GM23248 (cell line): Measurements from ENCODE around the gene CDH4. TPM values are rescaled to one million over a fixed set of nuclear protein-coding genes. Genes with fewer than 3 reads are reported as not detected.

Source experiments
- DNase-seq: peaks from one replicate; pipeline ENCODE4 v3.0.0-alpha.2; 2015
- H2AFZ ChIP-seq: fragments of 200-600 bp; sonication (generic); 2 replicates; pipeline ENCODE4 v1.6.1; 2016; ENCODE audit warnings: antibody characterized with exemption
- H3F3A ChIP-seq: fragments of 200-600 bp; sonication (generic); 2 replicates; pipeline ENCODE4 v1.6.1; 2016; ENCODE audit warnings: mild to moderate bottlenecking, antibody characterized with exemption, mixed run types; ENCODE audit not compliant: insufficient read depth
- H3K27ac ChIP-seq: fragments of 200-600 bp; sonication (generic); 2 replicates; pipeline ENCODE4 v1.5.1; 2016; ENCODE audit warnings: mild to moderate bottlenecking
- H3K27me3 ChIP-seq: fragments of 200-600 bp; sonication (generic); replicated peaks from 2 replicates; pipeline ENCODE4 v1.6.1; 2016; ENCODE audit warnings: mild to moderate bottlenecking; ENCODE audit not compliant: insufficient read depth
- H3K36me3 ChIP-seq: fragments of 200-600 bp; sonication (generic); 2 replicates; pipeline ENCODE4 v1.6.1; 2016; ENCODE audit warnings: low read depth, mild to moderate bottlenecking
- H3K4me1 ChIP-seq: fragments of 200-600 bp; sonication (generic); 2 replicates; pipeline ENCODE4 v1.6.1; 2016; ENCODE audit warnings: mild to moderate bottlenecking; ENCODE audit not compliant: insufficient read depth
- H3K4me2 ChIP-seq: fragments of 200-600 bp; sonication (generic); one replicate; pipeline ENCODE4 v1.6.1; 2016; ENCODE audit warnings: mild to moderate bottlenecking; ENCODE audit not compliant: unreplicated experiment
- H3K4me3 ChIP-seq: fragments of 200-600 bp; sonication (generic); 2 replicates; pipeline ENCODE4 v1.5.1; 2016; ENCODE audit warnings: mild to moderate bottlenecking
- H3K79me2 ChIP-seq: fragments of 200-600 bp; sonication (generic); 2 replicates; pipeline ENCODE4 v1.6.1; 2016; ENCODE audit warnings: mild to moderate bottlenecking; ENCODE audit not compliant: insufficient read depth
- H3K9ac ChIP-seq: fragments of 200-600 bp; sonication (generic); 2 replicates; pipeline ENCODE4 v1.6.1; 2016; ENCODE audit warnings: mild to moderate bottlenecking
- H3K9me2 ChIP-seq: fragments of 200-600 bp; sonication (generic); 2 replicates; pipeline ENCODE4 v1.6.1; 2016; ENCODE audit warnings: mixed run types, mild to moderate bottlenecking, moderate library complexity; ENCODE audit not compliant: insufficient read depth
- H3K9me3 ChIP-seq: fragments of 200-600 bp; sonication (generic); one replicate; pipeline ENCODE4 v1.6.1; 2017; ENCODE audit warnings: low read depth
- H4K20me1 ChIP-seq: fragments of 200-600 bp; sonication (generic); 2 replicates; pipeline ENCODE4 v1.6.0; 2016; ENCODE audit not compliant: insufficient read depth
- EZH2 ChIP-seq: fragments of 200-600 bp; sonication (generic); IDR thresholded peaks from 2 replicates; pipeline ENCODE4 v1.6.1; 2018; ENCODE audit warnings: antibody characterized with exemption, mild to moderate bottlenecking; ENCODE audit not compliant: insufficient read depth, poor library complexity, severe bottlenecking
- EZH2phosphoT487 ChIP-seq: fragments of 200-600 bp; sonication (generic); IDR thresholded peaks from 2 replicates; pipeline ENCODE4 v1.6.1; 2018; ENCODE audit warnings: antibody characterized with exemption, moderate library complexity, mild to moderate bottlenecking, low read depth; ENCODE audit not compliant: insufficient read depth
- WGBS, 2 experiments: methylation state at CpG; one replicate each; pipeline ENCODE4 v1.1.6; 2015 to 2017; ENCODE audit warnings: low lambda C conversion rate in 2 of 2, low coverage in 1 of 2; ENCODE audit errors: missing lambda C conversion rate in 2 of 2; 5-methylcytosine and 5-hydroxymethylcytosine counted together
- in situ Hi-C: fragments of 300-500 bp; cut with MboI; formaldehyde crosslinking; loops from 2 replicates; pipeline ENCODE4 v1.15.0; 2020
- polyA plus RNA-seq: library from polyadenylated mRNA; unstranded; fragments of >200 nt; fragmentation: Nextera tagmentation; extraction: Ambion mirVana; gene quantifications from 2 replicates; pipeline ENCODE4 v1.2.1, GENCODE V29; 2016
- total RNA-seq: library from RNA; depleted of rRNA; stranded (reverse); fragments of >200 nt; shearing (Covaris generic); gene quantifications from 2 replicates; pipeline ENCODE4 v1.2.3, GENCODE V29; 2014

Gene CDH4
- total and polyA plus RNA-seq, 2 experiments from 2014 or later = 1.1 to 3.9 TPM

GRCh38 chr20:61919239-61919638 is 667.2 kb downstream of the CDH4 start:
- 40 to 42% methylated on average over 6 of the region's 6 CpGs for WGBS, 2 experiments
- H3K36me3 ChIP-seq = no peaks in the 10 kb centered on the region
- H3K4me2 ChIP-seq = no peak overlapping the region
- no peak for DNase-seq
- H3K4me3 ChIP-seq = no peak overlapping the region
- H3K9me3 ChIP-seq = no peaks in the 10 kb centered on the region
- H3K27ac ChIP-seq = no peak overlapping the region
- H3K9me2 ChIP-seq = no peaks in the 10 kb centered on the region
- H3K27me3 ChIP-seq = 0 out of 2 replicates have a peak, but pooled peaks cover 5% of the 10 kb centered on the region
- no peak for TF ChIP-seq EZH2phosphoT487
- TF ChIP-seq EZH2 = no peak
- no peaks in the 10 kb centered on the region for H3F3A ChIP-seq
- no peak overlapping the region for H2AFZ ChIP-seq
- in situ Hi-C loops = no loop called here
- no peaks in the 10 kb centered on the region for H3K79me2 ChIP-seq
- H4K20me1 ChIP-seq = no peaks in the 10 kb centered on the region
- H3K4me1 ChIP-seq = no peaks in the 10 kb centered on the region
- H3K9ac ChIP-seq = no peak overlapping the region

DNA sequence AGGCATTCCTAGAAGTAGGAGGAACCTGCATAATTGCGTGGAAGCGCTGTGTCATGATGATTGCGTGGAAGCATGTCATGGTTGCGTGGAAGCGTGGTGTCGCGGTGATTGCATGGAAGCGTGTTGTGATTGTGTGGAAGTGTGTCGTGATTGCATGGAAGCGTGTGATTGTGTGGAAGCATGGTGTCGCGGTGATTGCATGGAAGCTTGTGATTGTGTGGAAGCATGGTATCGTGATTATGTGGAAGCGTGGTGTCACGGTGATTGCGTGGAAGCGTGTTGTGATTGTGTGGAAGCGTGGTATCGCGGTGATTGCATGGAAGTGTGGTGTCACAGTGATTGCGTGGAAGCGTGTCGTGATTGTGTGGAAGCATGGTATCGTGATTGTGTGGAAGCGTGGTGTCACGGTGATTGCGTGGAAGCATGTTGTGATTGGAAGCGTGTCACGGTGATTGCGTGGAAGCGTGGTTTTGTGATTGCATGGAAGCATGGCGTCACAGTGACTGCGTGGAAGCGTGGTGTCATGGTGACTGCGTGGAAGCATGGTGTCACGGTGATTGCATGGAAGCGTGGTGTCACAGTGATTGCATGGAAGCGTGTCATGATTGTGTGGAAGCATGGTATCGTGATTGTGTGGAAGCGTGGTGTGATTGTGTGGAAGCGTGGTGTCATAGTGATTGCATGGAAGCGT is 667.8 kb downstream of the CDH4 start:
- H3K79me2 ChIP-seq = no peaks in the 10 kb centered on the region
- no peaks in the 10 kb centered on the region for H3F3A ChIP-seq
- in situ Hi-C loops = no loop called here
- no peak overlapping the region for H2AFZ ChIP-seq
- no peaks in the 10 kb centered on the region for H3K9me3 ChIP-seq
- no peak overlapping the region for H3K27ac ChIP-seq
- WGBS, 2 experiments = 75 to 79% methylated on average over 41 to 42 of the region's 42 CpGs
- no peak overlapping the region for H3K4me2 ChIP-seq
- H3K4me1 ChIP-seq = no peaks in the 10 kb centered on the region
- no peak overlapping the region for H3K9ac ChIP-seq
- H3K27me3 ChIP-seq = 0 out of 2 replicates have a peak, but pooled peaks cover 5% of the 10 kb centered on the region
- H3K36me3 ChIP-seq = no peaks in the 10 kb centered on the region
- H3K9me2 ChIP-seq = no peaks in the 10 kb centered on the region
- TF ChIP-seq EZH2 (no peak), EZH2phosphoT487 (no peak)
- no peaks in the 10 kb centered on the region for H4K20me1 ChIP-seq
- DNase-seq = no peak
- H3K4me3 ChIP-seq = no peak overlapping the region

DNA sequence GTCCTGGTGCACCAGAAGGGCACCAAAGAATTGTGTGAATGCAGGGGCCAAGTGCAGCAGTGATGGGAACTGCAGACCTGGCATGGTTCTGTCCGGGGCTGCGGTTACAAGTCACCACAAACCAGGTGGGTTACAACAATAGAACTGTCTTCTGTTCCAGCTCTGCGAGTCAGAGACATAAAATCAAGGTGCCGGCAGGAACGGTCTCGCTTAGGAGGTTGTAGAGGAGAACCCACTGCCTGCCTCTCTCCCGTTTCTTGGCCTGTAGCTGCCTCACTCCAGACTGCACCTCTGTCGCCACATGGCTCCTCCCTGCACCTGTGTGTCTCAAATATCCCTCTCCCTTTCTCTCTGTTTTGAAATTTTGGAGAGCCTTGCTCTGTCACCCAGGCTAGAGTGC is 670.4 kb downstream of the CDH4 start:
- Histone ChIP-seq H3K9ac (no peak overlapping the region), H3K4me1 (peaks cover 4% of the 10 kb centered on the region; the same call in 1 of the 2 replicates), H3K27ac (no peak overlapping the region), H3K4me2 (no peak overlapping the region), H3K79me2 (no peaks in the 10 kb centered on the region), H3K9me3 (no peaks in the 10 kb centered on the region), H2AFZ (no peak overlapping the region), H3K4me3 (no peak overlapping the region), H3K36me3 (no peaks in the 10 kb centered on the region), H3K27me3 (0 out of 2 replicates have a peak, but pooled peaks cover 5% of the 10 kb centered on the region), H3K9me2 (no peaks in the 10 kb centered on the region), H3F3A (no peaks in the 10 kb centered on the region), H4K20me1 (no peaks in the 10 kb centered on the region)
- 57 to 63% methylated on average over 8 of the region's 8 CpGs for WGBS, 2 experiments
- in situ Hi-C loops = no loop called here
- no peak for DNase-seq
- TF ChIP-seq EZH2 = no peak
- TF ChIP-seq EZH2phosphoT487 = no peak

GRCh38 chr20:61922936-61923335 is 670.9 kb downstream of the CDH4 start:
- no peak overlapping the region for H3K9ac ChIP-seq
- DNase-seq = no peak
- no peaks in the 10 kb centered on the region for H3K36me3 ChIP-seq
- no peaks in the 10 kb centered on the region for H3K79me2 ChIP-seq
- no peaks in the 10 kb centered on the region for H3K9me2 ChIP-seq
- no peaks in the 10 kb centered on the region for H3F3A ChIP-seq
- TF ChIP-seq EZH2phosphoT487 (no peak), EZH2 (no peak)
- no peak overlapping the region for H3K4me3 ChIP-seq
- in situ Hi-C loops = no loop called here
- no peaks in the 10 kb centered on the region for H4K20me1 ChIP-seq
- H3K27ac ChIP-seq = no peak overlapping the region
- WGBS, 2 experiments = 56 to 72% methylated on average over 8 of the region's 8 CpGs
- peaks cover 4% of the 10 kb centered on the region; the same call in 1 of the 2 replicates for H3K4me1 ChIP-seq
- H3K27me3 ChIP-seq = 0 out of 2 replicates have a peak, but pooled peaks cover 5% of the 10 kb centered on the region
- no peak overlapping the region for H3K4me2 ChIP-seq
- no peak overlapping the region for H2AFZ ChIP-seq
- H3K9me3 ChIP-seq = no peaks in the 10 kb centered on the region
